ENCODE measurements around the gene HOXC6. TPM values are rescaled to one million over a fixed set of nuclear protein-coding genes. Genes with fewer than 3 reads are reported as not detected.

HOXC6 gene
- polyA plus RNA-seq, 1 donor: 13.6 TPM

DNA sequence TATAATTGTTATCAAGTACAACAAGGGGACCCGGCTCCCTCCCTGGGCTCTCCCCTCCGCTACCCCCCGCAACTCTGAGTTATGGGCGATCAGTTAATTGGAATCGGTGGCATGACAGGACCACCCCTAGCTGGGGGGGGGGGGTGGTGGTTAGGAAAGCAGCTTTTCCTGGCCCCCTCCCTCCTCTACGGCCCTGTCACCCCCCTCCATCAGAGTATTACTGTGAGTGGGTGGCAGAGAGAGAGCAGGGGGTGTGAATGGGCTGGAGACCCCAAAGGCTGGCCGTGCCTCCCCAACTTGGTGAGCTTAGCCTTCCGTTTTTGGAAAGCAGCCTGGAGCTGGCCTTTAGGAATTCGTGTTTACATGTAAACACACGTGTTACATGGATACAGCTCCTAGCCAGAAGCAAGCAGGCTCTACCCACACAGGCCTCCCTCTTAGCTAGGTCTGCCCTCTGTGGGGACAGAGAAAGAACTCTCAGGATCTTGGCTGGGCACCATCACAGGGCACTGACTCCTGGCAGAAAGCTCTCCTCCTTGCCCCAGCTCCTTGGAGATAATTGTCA, 24.3 kb downstream of the HOXC6 start:
- WGBS (ENCODE audit: insufficient coverage, low lambda C conversion rate): no CpG with 5 or more reads among the region's 10 CpGs
- peak overlapping the region; percentile 69 for H3K27ac ChIP-seq (ENCODE audit: low read length)
- no peaks in the 10 kb centered on the region for H3K36me3 ChIP-seq (ENCODE audit: control insufficient read depth, insufficient read depth, low read length)

DNA sequence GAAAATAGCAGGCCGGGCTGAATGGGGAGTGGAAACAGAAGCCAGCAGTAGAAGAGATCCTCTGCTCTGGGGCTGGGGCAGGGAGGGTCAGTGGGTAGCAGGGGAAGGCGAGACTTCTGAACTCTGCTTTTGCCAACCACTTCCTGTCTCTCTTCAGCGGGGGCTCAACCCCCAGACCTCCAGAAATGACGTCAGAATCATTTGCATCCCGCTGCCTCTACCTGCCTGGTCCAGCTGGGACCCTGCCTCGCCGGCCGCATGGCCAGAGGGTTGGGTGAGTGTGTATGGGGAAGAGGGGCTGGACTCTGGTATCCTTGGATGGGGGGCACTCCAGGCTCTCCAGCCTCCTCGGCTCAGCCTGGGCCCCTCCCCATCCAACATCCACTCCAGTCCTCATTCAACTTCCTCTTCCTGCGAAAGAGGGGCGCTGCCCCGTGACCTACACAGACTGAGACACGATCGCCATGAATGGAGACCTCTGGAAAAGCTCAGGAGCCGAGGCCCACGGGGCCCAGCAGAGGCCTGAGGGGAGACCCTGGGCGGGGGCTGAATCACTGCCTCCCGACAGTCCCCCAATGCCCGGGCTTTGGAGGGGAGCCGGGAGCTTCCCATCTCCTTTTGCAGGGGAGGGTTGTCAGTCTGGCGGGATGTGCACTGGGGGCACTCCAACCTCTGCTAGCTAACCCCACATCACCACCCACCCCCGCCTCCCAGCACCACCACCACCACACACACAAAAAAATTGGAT, 24.9 kb downstream of the HOXC6 start:
- peak overlapping the region; percentile 69 for H3K27ac ChIP-seq (ENCODE audit: low read length)
- H3K27me3 ChIP-seq (ENCODE audit: control insufficient read depth, insufficient read depth, low read length): peaks cover 48% of the 10 kb centered on the region
- peaks cover 28% of the 10 kb centered on the region for H3K4me1 ChIP-seq (ENCODE audit: control insufficient read depth, insufficient read depth, low read length)
- DNase-seq: no peak
- no peaks in the 10 kb centered on the region for H3K9me3 ChIP-seq (ENCODE audit: control insufficient read depth, low read depth, low read length)
- H3K4me3 ChIP-seq (ENCODE audit: low read length): peak overlapping the region; percentile 54
- no peaks in the 10 kb centered on the region for H3K36me3 ChIP-seq (ENCODE audit: control insufficient read depth, insufficient read depth, low read length)
- no CpG with 5 or more reads among the region's 22 CpGs for WGBS (ENCODE audit: insufficient coverage, low lambda C conversion rate)

More for the DNA sequence above, 24.3 kb downstream of the HOXC6 start:
- H3K4me3 ChIP-seq (ENCODE audit: low read length): no peak overlapping the region
- peak in 1 of 2 donors; percentile 54 for DNase-seq
- peaks cover under 1% of the 10 kb centered on the region for H3K9me3 ChIP-seq (ENCODE audit: control insufficient read depth, low read depth, low read length)
- H3K4me1 ChIP-seq (ENCODE audit: control insufficient read depth, insufficient read depth, low read length): peaks cover 28% of the 10 kb centered on the region
- peaks cover 49% of the 10 kb centered on the region for H3K27me3 ChIP-seq (ENCODE audit: control insufficient read depth, insufficient read depth, low read length)

DNA sequence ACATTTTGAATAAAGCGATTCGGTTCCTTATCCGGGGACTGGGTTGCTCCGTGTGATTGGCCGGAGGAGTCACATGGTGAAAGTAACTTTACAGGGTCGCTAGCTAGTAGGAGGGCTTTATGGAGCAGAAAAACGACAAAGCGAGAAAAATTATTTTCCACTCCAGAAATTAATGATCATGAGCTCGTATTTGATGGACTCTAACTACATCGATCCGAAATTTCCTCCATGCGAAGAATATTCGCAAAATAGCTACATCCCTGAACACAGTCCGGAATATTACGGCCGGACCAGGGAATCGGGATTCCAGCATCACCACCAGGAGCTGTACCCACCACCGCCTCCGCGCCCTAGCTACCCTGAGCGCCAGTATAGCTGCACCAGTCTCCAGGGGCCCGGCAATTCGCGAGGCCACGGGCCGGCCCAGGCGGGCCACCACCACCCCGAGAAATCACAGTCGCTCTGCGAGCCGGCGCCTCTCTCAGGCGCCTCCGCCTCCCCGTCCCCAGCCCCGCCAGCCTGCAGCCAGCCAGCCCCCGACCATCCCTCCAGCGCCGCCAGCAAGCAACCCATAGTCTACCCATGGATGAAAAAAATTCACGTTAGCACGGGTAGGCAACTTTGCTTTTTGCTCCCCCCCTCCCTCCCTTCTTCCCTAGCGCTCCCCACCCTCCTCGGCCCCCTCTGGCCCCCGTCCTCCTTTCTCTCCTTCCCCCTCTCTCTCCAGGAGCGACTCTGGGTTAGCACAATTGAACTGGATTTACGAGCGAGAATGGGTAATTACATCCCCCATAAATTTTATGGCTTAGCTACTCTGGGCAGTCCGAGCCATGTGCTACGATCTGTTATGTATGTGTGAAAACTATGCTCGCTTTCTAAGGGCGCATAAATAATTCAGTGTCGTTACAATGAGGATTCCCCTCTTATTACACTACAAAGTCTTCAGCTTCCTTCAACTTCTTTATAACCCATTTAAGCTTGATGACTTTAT, 25.8 kb downstream of the HOXC6 start, which contains the start of gene HOXC4:
TSS of gene HOXC4 (plus strand) at position 85 of the 991 bp plus-strand sequence. CDS start at position 173, 88 bp downstream.
- Histone ChIP-seq H3K9me3 (ENCODE audit: control insufficient read depth, low read depth, low read length) (no peaks in the 10 kb centered on the region), H3K27me3 (ENCODE audit: control insufficient read depth, insufficient read depth, low read length) (peaks cover 44% of the 10 kb centered on the region), H3K4me1 (ENCODE audit: control insufficient read depth, insufficient read depth, low read length) (peaks cover 28% of the 10 kb centered on the region), H3K4me3 (ENCODE audit: low read length) (peak within 1 kb of the TSS; percentile 54), H3K36me3 (ENCODE audit: control insufficient read depth, insufficient read depth, low read length) (no peaks in the 10 kb centered on the region), H3K27ac (ENCODE audit: low read length) (peak within 1 kb of the TSS; percentile 69)
- peak in 1 of 2 donors; percentile 67 for DNase-seq
- WGBS (ENCODE audit: insufficient coverage, low lambda C conversion rate): 19% methylated on average over 8 of the region's 52 CpGs

DNA sequence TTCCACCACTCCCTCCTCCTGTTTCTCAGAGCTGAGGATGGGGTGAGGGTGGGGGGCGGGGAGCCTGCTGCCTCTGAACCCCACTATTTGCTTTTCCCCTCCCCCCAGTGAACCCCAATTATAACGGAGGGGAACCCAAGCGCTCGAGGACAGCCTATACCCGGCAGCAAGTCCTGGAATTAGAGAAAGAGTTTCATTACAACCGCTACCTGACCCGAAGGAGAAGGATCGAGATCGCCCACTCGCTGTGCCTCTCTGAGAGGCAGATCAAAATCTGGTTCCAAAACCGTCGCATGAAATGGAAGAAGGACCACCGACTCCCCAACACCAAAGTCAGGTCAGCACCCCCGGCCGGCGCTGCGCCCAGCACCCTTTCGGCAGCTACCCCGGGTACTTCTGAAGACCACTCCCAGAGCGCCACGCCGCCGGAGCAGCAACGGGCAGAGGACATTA, 26.5 kb downstream of the HOXC6 start:
- peak overlapping the region; percentile 54 for H3K4me3 ChIP-seq (ENCODE audit: low read length)
- WGBS (ENCODE audit: insufficient coverage, low lambda C conversion rate): no CpG with 5 or more reads among the region's 24 CpGs
- peak overlapping the region; percentile 4 for H3K27ac ChIP-seq (ENCODE audit: low read length)

DNA sequence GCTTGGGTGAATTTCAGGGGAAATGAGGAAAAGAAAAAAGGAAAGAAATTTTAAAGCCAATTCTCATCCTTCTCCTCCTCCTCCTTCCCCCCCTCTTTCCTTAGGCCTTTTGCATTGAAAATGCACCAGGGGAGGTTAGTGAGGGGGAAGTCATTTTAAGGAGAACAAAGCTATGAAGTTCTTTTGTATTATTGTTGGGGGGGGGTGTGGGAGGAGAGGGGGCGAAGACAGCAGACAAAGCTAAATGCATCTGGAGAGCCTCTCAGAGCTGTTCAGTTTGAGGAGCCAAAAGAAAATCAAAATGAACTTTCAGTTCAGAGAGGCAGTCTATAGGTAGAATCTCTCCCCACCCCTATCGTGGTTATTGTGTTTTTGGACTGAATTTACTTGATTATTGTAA, 27.3 kb downstream of the HOXC6 start:
- WGBS (ENCODE audit: insufficient coverage, low lambda C conversion rate): no CpG with 5 or more reads among the region's 2 CpGs
- no peak for DNase-seq
- Histone ChIP-seq H3K27ac (ENCODE audit: low read length) (peak overlapping the region; percentile 16), H3K9me3 (ENCODE audit: control insufficient read depth, low read depth, low read length) (no peaks in the 10 kb centered on the region), H3K27me3 (ENCODE audit: control insufficient read depth, insufficient read depth, low read length) (peaks cover 55% of the 10 kb centered on the region), H3K4me1 (ENCODE audit: control insufficient read depth, insufficient read depth, low read length) (peaks cover 31% of the 10 kb centered on the region), H3K4me3 (ENCODE audit: low read length) (peak overlapping the region; percentile 13), H3K36me3 (ENCODE audit: control insufficient read depth, insufficient read depth, low read length) (no peaks in the 10 kb centered on the region)

More for the DNA sequence above, 26.5 kb downstream of the HOXC6 start:
- no peaks in the 10 kb centered on the region for H3K36me3 ChIP-seq (ENCODE audit: control insufficient read depth, insufficient read depth, low read length)
- H3K4me1 ChIP-seq (ENCODE audit: control insufficient read depth, insufficient read depth, low read length): peaks cover 31% of the 10 kb centered on the region
- H3K27me3 ChIP-seq (ENCODE audit: control insufficient read depth, insufficient read depth, low read length): peaks cover 47% of the 10 kb centered on the region
- no peak for DNase-seq
- H3K9me3 ChIP-seq (ENCODE audit: control insufficient read depth, low read depth, low read length): no peaks in the 10 kb centered on the region

DNA sequence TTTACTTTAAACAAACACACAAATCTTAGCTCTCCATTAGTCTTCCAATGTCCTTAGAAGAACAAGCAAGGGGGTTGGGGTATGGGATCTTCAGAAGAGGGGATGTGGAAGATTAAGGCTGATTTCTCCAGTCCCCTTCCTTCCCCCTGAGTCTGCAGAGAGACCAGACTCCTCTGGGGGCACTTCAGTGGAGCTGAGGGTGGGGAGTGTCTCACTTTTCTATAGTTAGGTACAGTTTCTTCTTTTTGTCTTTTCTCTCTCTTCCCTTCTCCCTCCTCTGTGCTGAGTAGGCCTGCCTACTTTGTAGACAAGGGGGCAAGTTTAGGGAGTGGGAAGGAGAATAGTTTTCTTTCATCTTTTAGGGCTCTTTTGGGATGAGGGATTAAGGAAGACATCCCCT, 27.9 kb downstream of the HOXC6 start:
- peaks cover 27% of the 10 kb centered on the region for H3K4me1 ChIP-seq (ENCODE audit: control insufficient read depth, insufficient read depth, low read length)
- DNase-seq: no peak
- peak overlapping the region; percentile 16 for H3K27ac ChIP-seq (ENCODE audit: low read length)
- peaks cover 56% of the 10 kb centered on the region for H3K27me3 ChIP-seq (ENCODE audit: control insufficient read depth, insufficient read depth, low read length)
- no peaks in the 10 kb centered on the region for H3K36me3 ChIP-seq (ENCODE audit: control insufficient read depth, insufficient read depth, low read length)
- no peak overlapping the region for H3K4me3 ChIP-seq (ENCODE audit: low read length)
- H3K9me3 ChIP-seq (ENCODE audit: control insufficient read depth, low read depth, low read length): no peaks in the 10 kb centered on the region

DNA sequence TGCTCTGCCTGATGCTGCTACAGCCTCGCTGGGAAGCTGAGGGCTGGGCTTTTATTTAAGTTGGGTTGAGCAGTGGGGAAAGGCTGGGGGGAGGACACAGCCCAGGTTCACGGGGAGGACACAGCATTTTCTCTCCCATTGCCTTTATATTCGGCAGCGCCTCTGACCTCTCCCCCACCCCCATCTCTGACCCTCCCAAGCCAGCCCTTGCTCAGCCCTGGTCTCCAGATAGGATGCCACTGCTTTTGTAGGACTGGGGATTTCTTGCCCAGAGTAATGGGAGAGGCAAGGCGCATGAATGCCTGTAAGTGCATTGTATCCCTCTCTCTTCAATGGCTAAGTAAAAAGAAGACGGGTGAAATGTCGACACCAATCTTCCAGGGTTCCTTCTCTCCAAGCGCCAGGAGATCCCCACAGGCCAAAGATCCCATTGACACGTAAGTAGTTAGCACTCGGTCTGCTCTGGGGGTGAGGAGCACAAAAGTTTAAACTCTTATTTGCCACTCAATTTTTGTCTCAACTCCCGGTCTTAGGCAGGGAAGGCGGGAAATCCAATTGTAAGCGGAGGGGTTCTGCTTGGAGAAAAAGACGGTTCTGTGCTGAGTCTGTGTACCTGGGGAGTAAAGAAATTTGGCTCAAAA, 30.0 kb downstream of the HOXC6 start:
- Histone ChIP-seq H3K36me3 (ENCODE audit: control insufficient read depth, insufficient read depth, low read length) (no peaks in the 10 kb centered on the region), H3K9me3 (ENCODE audit: control insufficient read depth, low read depth, low read length) (no peaks in the 10 kb centered on the region), H3K27ac (ENCODE audit: low read length) (no peak overlapping the region), H3K4me3 (ENCODE audit: low read length) (no peak overlapping the region), H3K27me3 (ENCODE audit: control insufficient read depth, insufficient read depth, low read length) (peaks cover 54% of the 10 kb centered on the region), H3K4me1 (ENCODE audit: control insufficient read depth, insufficient read depth, low read length) (peaks cover 8% of the 10 kb centered on the region)
- WGBS (ENCODE audit: insufficient coverage, low lambda C conversion rate): no CpG with 5 or more reads among the region's 14 CpGs
- DNase-seq: no peak

DNA sequence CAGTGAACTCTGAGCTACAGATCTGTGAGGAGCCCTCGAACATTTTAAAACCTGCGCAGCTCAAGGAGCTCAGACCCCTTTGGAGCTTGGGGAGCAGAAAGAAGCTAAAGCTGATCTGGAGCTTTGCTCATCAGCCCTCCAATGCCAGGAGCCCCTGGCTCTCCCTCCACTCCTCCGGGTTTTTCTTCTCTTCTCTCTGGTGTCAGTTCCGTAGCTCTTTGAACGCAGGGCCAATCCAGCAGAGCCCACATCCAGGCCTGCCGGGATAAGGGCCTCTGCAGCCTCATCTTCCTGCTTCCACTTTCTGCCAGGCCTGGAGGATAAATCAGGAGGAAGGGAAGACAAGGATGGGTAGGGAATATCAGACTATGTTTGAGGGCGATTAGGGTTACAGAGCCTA, 31.4 kb downstream of the HOXC6 start:
- no peaks in the 10 kb centered on the region for H3K36me3 ChIP-seq (ENCODE audit: control insufficient read depth, insufficient read depth, low read length)
- peaks cover 47% of the 10 kb centered on the region for H3K27me3 ChIP-seq (ENCODE audit: control insufficient read depth, insufficient read depth, low read length)
- H3K4me3 ChIP-seq (ENCODE audit: low read length): no peak overlapping the region
- H3K9me3 ChIP-seq (ENCODE audit: control insufficient read depth, low read depth, low read length): no peaks in the 10 kb centered on the region
- no peak for DNase-seq
- H3K27ac ChIP-seq (ENCODE audit: low read length): peak overlapping the region; percentile 20
- H3K4me1 ChIP-seq (ENCODE audit: control insufficient read depth, insufficient read depth, low read length): peaks cover 5% of the 10 kb centered on the region
- no CpG with 5 or more reads among the region's 7 CpGs for WGBS (ENCODE audit: insufficient coverage, low lambda C conversion rate)

DNA sequence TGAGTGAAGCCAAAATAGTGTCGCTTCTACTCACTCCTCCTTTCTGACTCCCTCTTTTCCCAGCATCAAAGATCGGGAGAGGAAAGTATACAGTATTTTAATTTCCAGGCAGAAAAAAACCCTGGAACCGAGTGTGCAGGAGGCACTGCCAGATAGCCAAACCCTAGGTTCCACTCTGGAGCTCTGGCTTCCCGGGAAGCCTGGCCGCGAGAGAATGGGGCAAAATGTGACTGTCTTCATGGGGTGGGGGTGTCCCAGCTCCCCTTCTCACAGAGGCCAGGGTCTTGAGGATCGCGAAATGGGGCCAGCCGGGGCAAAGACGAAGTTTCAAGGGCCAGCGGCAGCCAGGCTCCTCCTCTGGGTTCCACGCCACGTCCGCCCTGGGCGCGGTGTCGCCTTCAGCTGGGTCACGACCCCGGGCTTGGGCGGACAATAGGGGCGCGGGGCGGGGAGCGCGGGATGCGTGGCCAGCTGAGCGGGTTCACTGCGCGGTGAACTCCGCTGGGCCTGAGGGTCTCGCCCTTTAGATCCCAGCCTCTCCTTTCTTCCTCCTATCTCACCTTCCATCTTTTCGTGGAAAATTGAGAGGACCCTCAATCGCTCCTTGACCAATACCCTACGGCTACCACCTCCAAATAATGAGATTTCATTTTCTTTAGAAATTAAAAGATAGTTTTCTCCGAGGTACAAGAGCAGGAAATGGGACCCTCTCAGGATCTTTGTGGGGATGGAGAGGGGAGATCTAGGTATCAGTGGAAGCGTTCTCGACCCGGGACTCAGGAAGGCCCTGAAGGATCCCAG, 32.1 kb downstream of the HOXC6 start:
- H3K4me3 ChIP-seq (ENCODE audit: low read length): no peak overlapping the region
- H3K36me3 ChIP-seq (ENCODE audit: control insufficient read depth, insufficient read depth, low read length): no peaks in the 10 kb centered on the region
- no peaks in the 10 kb centered on the region for H3K9me3 ChIP-seq (ENCODE audit: control insufficient read depth, low read depth, low read length)
- H3K27me3 ChIP-seq (ENCODE audit: control insufficient read depth, insufficient read depth, low read length): peaks cover 47% of the 10 kb centered on the region
- no peak for DNase-seq
- WGBS (ENCODE audit: insufficient coverage, low lambda C conversion rate): no CpG with 5 or more reads among the region's 38 CpGs
- H3K4me1 ChIP-seq (ENCODE audit: control insufficient read depth, insufficient read depth, low read length): peaks cover 3% of the 10 kb centered on the region
- no peak overlapping the region for H3K27ac ChIP-seq (ENCODE audit: low read length)
